Measurements from ENCODE around the gene ARHGEF19. TPM values are rescaled to one million over a fixed set of nuclear protein-coding genes. Genes with fewer than 3 reads are reported as not detected.

The ARHGEF19 gene
- total and polyA plus RNA-seq, 9 of the 15 experiments (the other 6 are each of a cell fraction or from before 2014, with no cell fraction given), result 0.73 to 21.0 (median 5.2) TPM

GRCh38 chr1:16236511-16237342 is 24.3 kb upstream of the ARHGEF19 start, which contains the start of gene CPLANE2 (continued):
- peak; percentile 61 for TF ChIP-seq ZBTB40 (IDR thresholded peaks at IDR 0.05)
- no peak for TF ChIP-seq ZBTB40 (CRISPR knock-in tag; IDR thresholded peaks at IDR 0.05)
- no peak for TF ChIP-seq TARDBP (IDR thresholded peaks at IDR 0.05)
- TF ChIP-seq HNRNPLL (IDR thresholded peaks at IDR 0.05; ENCODE audit: low read depth, low read length, poor library complexity, severe bottlenecking), result peak; percentile 88
- TF ChIP-seq MEF2D (tag; conservative IDR thresholded peaks at IDR 0.05; ENCODE audit: low read depth), result no peak
- no peak; a peak in 1 of 4 replicates for TF ChIP-seq MLLT1 (IDR thresholded peaks at IDR 0.05)

Data from K562 (cell line).